Stimulated activated CD4-positive, alpha-beta T cell treated with anti-CD3 and anti-CD28 coated beads, Interleukin-12 subunit alpha, Interleukin-12 subunit beta, amount 100 ng/mL, for 4 hours (primary cell): ENCODE measurements around the gene DENND4B.

Experiments used
- DNase-seq: peaks from one replicate; pipeline ENCODE4 v3.0.0-alpha.2; 2020

The DENND4B gene

GRCh38 chr1:153968000-153968363 lies 21.5 kb upstream of the DENND4B start:
- DNase-seq: no peak

DNA sequence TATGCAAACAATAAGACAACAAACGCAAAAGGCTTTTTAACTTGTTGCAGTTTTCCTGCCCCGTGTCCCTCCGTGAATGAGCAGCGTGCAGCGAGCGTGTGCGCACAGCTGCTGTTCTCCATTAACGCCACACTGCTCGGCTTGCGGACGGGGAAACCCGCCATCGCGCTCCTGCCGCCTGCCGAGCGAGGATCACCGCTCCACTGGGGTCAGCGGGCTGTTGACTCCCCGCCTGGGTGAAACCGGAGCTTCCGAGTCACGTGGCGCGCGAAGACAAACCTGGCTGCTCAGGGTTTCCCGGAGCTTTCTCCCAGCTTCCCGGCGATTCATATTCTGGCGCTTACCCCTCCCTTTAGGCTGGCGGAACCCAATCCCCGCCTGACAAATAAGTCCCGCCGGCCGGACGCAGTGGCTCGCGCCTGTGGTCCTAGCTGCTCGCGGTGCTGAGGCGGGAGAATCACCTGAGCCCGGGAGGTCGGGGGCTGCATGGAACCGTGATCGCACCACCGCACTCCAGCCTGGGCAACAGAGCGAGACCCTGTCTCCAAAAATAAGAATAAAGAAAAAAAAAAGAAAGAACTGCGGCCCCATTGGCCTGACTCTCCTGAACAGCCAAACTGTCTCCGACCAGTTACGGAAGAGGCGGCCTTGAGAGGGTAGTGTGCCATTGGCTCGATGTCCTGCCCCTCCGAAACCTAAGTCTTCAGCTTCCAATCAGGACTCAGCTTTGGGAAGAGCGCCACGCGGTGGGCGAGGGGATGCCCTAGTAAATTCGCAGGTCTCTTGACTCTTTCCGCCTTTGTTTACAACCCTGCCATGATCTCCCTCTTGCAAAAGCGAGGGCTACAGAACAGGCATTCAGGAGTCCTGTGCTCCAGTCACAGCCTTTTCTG lies 20.8 kb upstream of the DENND4B start, which contains the start of gene CREB3L4:
TSS of gene CREB3L4 (plus strand) at position 796 of the 893 bp plus-strand sequence. CDS start 624 bp downstream, outside the sequence.
- DNase-seq: peak; percentile 72

- DNase-seq: no peak
Observed at GRCh38 chr1:153963850-153964331, 17.4 kb upstream of the DENND4B start.

GRCh38 chr1:153963030-153963849 lies 16.7 kb upstream of the DENND4B start, which contains the start of gene SLC39A1:
Gene SLC39A1, minus strand, starts transcription at chr1:153963537. Its CDS starts 822 bp downstream, at chr1:153962715.
- peak; percentile 94 for DNase-seq

- no peak for DNase-seq
Observed at GRCh38 chr1:153962088-153963029, 15.8 kb upstream of the DENND4B start.

DNA sequence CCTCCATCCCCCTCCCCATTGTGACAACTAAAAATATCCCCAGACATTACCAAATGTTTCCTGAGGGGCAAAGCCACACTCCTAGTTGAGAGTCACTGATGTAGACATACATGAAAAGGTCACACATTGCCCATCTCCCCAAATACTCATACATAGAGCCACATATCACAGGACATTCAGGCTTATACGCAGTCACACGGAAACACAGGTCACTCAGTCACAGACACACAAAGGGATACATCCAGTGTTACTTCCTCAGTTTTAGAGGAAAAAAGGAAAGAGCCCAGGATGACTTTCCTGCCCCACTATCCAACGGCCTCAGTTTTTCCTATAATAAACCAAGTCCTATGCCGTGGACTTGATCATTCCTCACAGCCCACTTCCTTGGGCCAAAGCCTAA lies 14.9 kb upstream of the DENND4B start:
- no peak for DNase-seq

DNA sequence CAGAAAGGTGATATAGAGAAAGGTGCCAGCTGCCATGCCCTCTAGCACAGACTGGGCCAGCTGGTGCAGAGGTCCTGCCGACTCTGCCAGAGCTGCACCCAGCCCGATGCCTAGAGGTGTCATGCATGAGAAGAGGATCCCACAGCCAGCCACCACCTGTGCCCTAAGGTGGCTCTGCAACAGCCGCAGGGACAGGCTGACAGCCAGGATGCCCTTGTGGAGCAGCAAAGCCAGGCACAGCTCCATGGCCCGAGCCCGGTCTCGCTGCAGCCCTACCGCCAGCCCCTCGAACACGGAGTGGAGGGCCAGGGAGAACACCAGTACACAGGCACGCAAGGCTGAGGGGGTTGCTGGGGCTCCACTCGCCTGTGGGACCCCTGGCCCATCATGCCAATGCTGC lies 13.7 kb upstream of the DENND4B start:
- no peak for DNase-seq

DNA sequence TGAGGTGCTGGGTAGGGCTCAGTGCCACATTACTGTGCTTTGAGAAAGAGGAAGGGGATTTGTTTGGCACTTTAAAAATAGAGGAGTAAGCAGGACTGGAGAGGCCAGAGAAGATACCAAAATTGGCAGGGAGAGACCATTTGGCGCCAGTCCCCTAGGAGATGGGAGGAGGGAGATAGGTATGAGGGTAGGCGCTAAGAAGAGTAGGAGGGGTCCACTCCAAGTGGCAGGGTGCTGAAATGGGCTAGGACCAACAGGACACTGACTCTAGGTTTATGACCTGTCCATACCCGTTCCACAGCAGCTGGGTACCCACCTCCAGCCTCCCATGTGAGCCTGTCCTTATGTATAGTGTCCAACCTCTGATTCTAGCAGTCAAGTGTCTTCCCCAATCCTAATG lies 12.9 kb upstream of the DENND4B start:
- DNase-seq: no peak

- DNase-seq: no peak
Observed at GRCh38 chr1:153958961-153959260, 12.4 kb upstream of the DENND4B start.

DNA sequence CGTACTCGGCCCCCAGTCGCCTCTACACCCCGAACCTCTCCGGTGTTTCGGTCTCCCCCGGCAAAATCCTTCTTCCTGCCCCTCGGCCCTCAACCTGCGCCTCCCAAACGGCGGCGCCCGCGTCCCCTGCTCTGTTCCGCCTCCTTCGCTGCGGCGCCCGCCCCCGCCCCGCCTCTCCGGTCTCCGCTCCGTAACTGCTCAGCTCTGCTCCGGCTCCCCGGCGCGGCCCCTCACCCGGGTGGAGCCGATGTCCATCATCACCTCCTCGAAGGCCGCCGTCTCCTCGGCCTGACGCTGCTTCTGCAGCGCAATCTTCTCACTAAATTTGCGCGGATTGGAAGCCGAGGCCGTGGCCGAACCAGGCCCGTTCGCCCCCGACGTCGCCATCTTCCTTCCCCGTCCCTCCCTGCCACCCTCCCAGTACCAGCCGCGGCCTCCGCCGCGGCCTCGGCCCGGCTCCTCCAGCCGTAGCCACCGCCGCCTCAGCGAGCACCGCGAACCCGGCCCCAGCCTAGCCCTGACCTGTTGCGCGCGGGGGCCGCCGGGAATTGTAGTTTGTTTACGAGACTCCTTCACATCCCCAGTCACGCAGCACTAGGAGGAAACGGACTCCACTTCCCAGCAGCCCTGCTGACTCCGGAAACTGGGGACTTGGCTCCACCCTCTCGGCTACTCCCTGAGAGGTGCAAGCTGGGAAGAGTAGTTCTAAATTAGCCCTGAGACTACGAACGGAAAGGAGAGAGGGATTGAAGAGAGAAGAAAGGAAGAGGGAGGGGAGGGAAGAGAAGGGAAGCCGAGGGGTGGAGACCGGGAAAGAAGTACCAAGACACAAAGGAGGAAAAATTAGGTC lies 11.8 kb upstream of the DENND4B start, which contains the start of gene CRTC2:
TSS of gene CRTC2 (minus strand) at position 502 of the 850 bp plus-strand sequence. CDS start at position 387, 115 bp downstream.
- peak; percentile 95 for DNase-seq

GRCh38 chr1:153957744-153958110 lies 11.2 kb upstream of the DENND4B start:
- no peak for DNase-seq

DNA sequence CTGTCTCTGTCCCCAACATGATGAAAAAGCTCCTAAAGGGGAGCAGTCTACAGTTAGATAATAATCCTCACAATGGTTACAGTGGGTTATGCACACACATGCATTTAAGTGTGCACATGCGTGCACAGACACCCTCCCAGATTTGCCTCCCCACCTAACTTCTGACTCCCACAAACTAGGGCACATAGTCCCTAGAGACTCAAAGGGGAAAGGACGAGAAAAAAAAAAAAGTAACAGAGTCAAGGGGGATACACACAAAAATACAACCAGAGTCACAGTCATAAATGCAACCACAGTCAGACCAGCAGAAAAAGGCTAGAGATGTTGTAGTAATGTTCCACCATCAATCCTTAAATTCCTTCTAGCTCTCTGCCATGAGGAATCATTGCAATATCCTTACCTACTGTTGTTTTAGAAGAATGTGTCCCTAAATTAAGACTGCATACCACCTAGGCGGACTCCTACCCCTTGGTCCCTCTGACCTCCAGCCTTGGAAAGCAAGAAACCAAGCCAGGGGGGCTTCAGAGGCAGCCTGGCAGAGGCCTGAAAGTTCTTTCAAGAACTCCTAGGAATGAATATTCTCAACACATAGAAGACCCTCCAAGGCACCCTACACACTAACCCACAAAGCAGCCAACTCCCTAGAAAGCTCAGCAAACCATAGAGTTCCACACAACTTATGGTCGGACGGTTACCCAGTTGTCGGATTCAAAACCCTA lies 10.6 kb upstream of the DENND4B start:
- no peak for DNase-seq

DNA sequence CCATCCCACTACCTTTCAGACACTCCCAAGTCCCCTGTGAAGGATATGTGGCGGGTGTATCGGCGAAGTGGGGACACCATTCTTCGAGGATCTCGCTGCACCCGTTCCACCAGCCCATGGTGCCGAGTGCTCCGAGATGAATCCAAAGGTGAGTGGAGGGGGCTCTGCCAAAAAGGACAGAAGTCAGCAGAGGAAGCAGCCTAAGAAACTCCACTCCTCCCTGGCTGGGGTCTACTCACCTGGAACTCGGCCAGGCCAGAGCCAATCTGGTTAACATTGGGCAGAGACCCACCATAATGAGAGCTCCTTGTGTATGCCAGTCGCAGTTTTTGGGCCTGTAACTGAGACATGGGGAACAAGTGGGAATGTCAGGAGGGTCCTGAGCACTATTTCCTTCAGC lies 8.3 kb upstream of the DENND4B start:
- DNase-seq: no peak

GRCh38 chr1:153953859-153954365 lies 7.4 kb upstream of the DENND4B start:
- no peak for DNase-seq

DNA sequence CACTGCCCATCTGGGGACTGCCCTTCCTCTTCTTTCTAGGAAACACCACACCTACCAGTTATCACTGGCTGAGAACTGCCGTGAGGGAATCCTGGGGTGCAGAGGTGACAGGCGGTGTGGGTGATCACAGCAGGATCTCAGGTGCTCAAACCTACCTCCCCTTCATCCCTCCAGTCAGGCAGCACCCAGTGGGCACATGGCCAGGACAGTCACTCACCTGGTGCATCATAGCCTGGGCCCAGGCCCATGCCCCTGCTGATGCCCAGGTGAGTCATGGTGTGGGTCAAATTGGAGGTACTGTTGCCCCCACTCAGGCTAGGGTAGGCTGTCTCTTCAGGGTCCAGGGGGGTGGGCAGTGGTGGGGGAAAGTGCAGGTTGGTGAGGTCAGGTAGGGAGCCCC lies 5.3 kb upstream of the DENND4B start:
- DNase-seq: no peak

DNA sequence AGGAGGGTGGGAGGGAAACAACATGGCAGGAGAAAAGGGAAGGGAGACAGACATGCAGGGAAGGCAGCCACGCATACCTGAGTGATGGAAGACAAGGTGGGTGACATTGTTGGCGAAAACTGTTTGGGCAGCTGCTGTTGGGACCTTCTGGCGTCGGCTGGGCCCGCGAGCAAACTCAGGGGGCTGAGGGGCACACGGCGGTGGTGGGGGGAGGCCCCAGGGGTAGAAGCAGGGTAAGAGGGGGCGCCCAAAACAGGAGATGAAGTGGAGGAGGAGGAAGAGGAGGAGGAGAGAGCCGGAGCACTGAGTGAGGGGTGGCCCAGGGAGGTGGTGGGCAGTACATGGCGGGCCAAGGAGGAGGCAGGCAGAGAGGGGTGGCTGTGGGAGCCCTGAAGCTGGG lies 4.7 kb upstream of the DENND4B start:
- no peak for DNase-seq

- DNase-seq: peak; percentile 65
Observed at GRCh38 chr1:153945795-153946621, 510 bp downstream of the DENND4B start.

DNA sequence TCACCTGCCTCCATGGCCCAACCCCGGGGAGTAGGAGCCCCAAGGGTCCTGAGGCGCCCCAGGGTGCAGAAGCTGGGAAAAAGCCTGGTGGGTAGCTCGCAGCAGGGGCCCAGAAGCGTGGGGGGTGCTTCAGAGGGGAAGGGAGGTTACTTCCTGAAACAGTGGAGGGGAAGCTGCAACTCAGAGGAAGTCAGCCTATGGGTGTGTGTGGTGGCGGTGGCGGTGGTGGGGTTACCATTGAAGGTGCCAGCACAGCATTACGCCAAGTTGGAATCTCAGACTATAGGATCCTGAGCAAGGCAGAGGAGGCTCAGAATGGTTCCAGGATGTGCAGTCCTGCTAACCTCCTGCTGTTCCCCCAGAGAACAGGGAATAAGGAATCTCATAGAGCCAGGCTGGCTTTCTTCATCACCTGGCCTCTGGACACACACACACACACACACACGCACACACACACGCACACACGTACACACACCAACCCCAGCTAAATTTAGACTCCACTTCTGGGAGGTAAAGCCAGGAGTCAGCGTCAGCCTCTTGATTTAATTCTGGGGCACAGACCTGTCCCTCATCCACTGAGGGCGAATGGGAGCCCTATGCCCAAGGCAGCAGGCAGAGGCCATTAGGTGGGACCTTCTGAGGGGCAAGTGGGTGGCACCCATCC lies 1.3 kb downstream of the DENND4B start:
- peak; percentile 64 for DNase-seq

DNA sequence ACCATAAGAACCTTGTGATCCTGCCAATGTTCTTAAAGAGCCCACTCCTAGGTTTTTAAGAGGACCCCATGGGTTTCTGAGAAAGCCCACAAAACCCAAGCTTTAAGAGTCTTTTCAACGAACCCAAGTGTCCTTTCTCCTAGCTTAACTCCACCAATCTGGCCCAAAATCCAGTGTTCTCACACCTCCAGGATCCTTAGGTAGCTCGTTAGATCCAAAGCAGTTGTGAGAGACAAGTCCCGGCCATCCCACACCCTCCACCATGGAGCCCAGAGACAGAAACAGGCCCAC lies 1.7 kb downstream of the DENND4B start:
- DNase-seq: no peak
